Heart left ventricle (tissue), 13 donors: ENCODE data around the gene TRPC4.

Experiments used
- POLR2A ChIP-seq, 2 donors: fragments of 450-650 bp; IDR thresholded peaks; one replicate each; pipeline ENCODE4 v1.6.1; 2017; ENCODE audit warnings: antibody characterized with exemption in 2 of 2, mild to moderate bottlenecking in 2 of 2, moderate library complexity in 2 of 2
- TF ChIP-seq, protein P1 (sequence below), 12 donors: fragments of 200-600 bp; sonication (generic) in 4 of 12; IDR thresholded peaks; one replicate each; pipeline versions ENCODE4 v1.5.0 to v1.8.0; 2018 to 2022; ENCODE audit warnings: antibody characterized with exemption in 12 of 12, mild to moderate bottlenecking in 5 of 12
- donor health status: ischemic (EF 13 %, LVEDD 7.1; RV severe dilation, severe dysfunction).
- donor health status: DM: no; HTN: yes; CAD: no.
- donor health status: DM: no; HTN: no; CAD: no.
- donor health status: ischemic (EF 25% LVEDD 6.9; RV normal size, moderate dysfunction).
- donor health status: ischemic (EF 25% LVEDD 5.7; RV mildly dilated, moderate dysfunction).
- donor health status: ischemic (EF 35%, LVEDD 5.7; RV mildly dilated, moderate dysfunction).
- donor health status: nonischemic (EF 11% LVEDD 7.7; RV severe dilation, severe dysfunction).
- donor health status: DM: yes; HTN: yes; CAD: no.
- donor health status: PGD.
- donor health status: ischemic (EF 29% LVEDD 5.4; RV normal size, mild dysfunction).
- donor health status: nonischemic (EF 23%, LVEDD 6.1; RV moderate dilation, normal function).

DNA sequence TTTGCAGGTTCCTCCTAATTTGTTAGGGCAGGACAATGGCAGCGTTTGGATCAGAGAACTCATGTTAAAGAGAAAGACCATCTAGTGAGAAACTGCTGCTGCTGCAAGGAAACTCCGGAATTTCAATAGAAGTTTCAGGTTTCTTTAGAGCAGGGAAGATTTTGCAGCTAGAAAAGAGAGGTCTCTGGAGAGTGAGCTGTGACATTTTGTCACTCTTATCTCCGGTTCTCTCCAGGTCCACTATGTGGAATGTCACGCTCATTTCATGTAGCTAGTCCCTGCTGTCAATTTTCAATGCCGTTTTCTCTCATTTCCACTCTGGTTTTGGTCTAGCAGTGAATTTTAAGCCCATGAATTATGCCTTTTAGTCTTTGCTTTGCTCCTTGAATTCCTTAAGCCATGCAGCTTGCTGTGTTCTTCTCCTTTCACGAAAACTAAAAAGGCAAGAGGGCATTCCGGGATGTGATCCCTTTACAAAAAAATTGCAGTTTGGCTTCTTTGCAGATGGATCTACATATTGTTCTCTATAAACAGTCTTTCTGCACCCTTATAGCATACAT, 224.3 kb downstream of the TRPC4 start:
- TF ChIP-seq, protein P1, sequence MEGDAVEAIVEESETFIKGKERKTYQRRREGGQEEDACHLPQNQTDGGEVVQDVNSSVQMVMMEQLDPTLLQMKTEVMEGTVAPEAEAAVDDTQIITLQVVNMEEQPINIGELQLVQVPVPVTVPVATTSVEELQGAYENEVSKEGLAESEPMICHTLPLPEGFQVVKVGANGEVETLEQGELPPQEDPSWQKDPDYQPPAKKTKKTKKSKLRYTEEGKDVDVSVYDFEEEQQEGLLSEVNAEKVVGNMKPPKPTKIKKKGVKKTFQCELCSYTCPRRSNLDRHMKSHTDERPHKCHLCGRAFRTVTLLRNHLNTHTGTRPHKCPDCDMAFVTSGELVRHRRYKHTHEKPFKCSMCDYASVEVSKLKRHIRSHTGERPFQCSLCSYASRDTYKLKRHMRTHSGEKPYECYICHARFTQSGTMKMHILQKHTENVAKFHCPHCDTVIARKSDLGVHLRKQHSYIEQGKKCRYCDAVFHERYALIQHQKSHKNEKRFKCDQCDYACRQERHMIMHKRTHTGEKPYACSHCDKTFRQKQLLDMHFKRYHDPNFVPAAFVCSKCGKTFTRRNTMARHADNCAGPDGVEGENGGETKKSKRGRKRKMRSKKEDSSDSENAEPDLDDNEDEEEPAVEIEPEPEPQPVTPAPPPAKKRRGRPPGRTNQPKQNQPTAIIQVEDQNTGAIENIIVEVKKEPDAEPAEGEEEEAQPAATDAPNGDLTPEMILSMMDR (IDR thresholded peaks at IDR 0.05): no peak
- TF ChIP-seq POLR2A (IDR thresholded peaks at IDR 0.05): no peak
